Activated CD4-positive, alpha-beta T cell treated with anti-CD3 and anti-CD28 coated beads for 48 hours (primary cell): Measurements from ENCODE around the gene JMJD1C.
"Not testable (repeated sequence)": the region's sequence is repeated elsewhere in the genome, so short reads cannot be mapped to it uniquely, and the experiment has no call there.

ENCODE experiments used
- DNase-seq: peaks from one replicate; pipeline ENCODE4 v3.0.0-alpha.2; 2020

Gene JMJD1C

GRCh38 chr10:63392224-63392623, 73.6 kb downstream of the JMJD1C start:
- no peak for DNase-seq

- no peak for DNase-seq
These were observed 74.0 kb downstream of the JMJD1C start for GRCh38 chr10:63391812-63392211.

GRCh38 chr10:63390521-63390920, 75.3 kb downstream of the JMJD1C start:
- no peak for DNase-seq

- no peak for DNase-seq
These were observed 77.3 kb downstream of the JMJD1C start for GRCh38 chr10:63388421-63389031.

GRCh38 chr10:63385254-63385653, 80.5 kb downstream of the JMJD1C start:
- no peak for DNase-seq

- DNase-seq, result no peak
These were observed 81.1 kb downstream of the JMJD1C start for GRCh38 chr10:63384675-63385074.

GRCh38 chr10:63384001-63384400, 81.8 kb downstream of the JMJD1C start:
- no peak for DNase-seq

GRCh38 chr10:63383141-63383540, 82.6 kb downstream of the JMJD1C start:
- no peak for DNase-seq

GRCh38 chr10:63382066-63382465, 83.7 kb downstream of the JMJD1C start:
- no peak for DNase-seq

DNA sequence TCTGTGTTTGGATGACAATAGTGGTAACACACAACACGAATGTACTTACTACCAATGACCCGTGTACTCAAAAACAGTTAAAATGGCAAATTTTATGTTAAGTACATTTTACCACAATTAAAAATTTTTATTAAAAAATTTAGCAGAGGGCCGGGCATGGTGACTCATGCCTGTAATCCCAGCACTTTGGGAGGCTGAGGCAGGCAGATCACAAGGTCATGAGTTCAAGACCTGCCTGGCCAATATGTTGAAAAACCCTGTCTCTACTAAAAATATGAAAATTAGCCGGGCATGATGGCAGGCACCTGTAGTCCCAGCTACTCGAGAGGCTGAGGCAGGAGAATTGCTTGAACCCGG, 88.5 kb downstream of the JMJD1C start:
- DNase-seq, result not testable (repeated sequence)

DNA sequence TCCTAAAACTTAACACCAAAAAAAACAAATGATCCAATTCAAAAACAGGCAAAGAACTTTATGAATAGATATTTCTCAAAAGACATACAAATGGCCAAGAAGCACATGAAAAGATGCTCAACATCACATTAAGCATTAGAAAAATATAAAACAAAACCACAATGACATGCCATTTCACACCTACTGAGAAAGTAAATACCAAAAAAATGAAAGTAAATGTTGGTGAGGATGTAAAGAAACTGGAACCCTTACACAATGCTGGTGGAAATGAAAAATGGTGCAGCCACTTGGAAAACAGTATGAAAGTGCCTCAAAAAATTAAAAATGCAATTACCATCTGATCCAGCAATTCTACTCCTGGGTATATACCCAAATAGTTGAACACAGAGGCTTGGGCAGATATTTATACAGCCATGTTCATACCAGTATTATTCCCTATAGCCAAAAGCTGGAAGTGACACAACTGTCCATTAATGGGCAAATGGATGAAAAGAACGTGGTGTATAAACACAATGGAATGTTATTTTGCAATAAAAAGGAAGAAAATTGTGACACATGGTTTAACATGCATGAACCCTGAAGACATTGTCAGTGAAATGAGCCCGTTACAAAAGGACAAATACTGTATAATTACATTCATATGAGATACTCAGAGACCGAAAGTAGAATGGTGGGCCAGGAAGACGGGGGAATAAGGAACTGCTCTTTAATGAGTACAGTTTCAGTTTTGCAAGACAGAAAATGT, 89.0 kb downstream of the JMJD1C start:
- no peak for DNase-seq

DNA sequence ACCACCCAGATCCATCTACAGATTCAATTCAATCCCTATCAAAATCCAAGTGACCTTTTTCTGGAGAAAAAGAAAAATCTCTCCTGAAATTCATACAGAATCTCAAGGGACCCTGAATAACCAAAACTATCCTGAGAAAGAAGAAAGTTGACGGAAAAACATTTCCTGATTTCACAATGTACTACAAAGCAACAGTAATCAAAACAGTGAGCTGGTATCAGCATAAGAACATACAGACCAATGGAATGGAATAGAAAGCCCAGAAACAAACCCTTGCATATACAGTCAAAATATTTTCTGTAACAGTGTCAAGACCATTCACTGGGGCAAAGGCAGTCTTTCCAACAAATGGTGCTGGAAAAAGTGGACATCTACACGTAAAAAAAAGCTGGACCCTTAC, 89.9 kb downstream of the JMJD1C start:
- no peak for DNase-seq

GRCh38 chr10:63375458-63375857, 90.3 kb downstream of the JMJD1C start:
- DNase-seq, result no peak

DNA sequence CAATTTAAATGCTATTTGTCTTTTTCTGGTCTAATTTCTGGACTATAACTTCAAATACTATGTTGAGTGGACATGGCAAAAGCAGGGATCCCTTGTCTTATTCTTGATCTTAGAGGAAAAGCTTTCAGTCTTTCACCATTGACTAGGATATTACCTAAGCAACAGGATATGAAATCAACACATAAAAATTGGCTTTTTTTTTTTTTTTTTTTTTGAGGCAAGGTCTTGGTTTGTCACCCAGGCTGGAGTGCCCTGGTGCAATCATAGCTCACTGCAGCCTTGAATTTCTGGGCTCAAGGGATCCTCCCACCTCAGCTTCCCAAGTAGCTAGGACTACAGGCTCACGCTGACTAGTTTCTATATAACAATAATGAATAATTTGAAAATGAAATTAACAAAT, 90.8 kb downstream of the JMJD1C start:
- no peak for DNase-seq

DNA sequence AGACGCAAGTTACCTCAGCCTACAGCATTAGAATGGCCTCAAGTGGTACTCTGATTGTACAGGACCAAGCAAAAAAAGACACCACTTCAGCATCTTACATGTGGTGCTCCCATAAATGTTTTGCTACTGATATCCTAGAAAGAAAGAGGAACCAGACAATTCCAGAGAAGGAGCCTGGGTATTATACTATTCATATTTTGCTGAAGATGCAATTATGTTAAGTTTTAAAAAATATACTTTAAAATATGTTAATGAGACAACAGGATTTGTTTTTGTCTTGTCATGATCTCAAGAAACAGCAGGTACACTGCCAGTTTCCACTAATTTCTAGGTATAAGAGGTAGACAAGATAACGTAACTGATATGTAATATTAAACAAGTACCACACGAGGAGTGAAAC, 92.6 kb downstream of the JMJD1C start:
- DNase-seq, result no peak

DNA sequence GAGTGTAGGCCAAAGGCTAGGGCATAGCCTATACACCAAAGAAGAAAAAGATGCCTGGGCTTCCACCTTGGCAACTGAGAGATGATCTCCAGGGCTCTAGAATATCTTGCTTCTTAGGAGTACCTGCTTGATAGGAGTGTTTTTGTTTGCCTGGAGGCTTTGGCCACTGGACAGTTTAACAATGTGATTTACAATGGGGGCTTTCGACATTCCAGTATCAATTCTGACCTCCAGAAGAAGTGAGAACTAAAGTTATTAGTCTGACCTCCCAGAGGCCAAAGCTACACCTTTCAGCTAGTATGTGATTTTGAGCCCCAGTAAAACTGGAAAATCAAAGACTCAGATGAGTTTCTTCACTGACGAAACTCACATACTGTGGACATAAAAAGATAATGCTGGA, 96.1 kb downstream of the JMJD1C start:
- DNase-seq, result no peak

DNA sequence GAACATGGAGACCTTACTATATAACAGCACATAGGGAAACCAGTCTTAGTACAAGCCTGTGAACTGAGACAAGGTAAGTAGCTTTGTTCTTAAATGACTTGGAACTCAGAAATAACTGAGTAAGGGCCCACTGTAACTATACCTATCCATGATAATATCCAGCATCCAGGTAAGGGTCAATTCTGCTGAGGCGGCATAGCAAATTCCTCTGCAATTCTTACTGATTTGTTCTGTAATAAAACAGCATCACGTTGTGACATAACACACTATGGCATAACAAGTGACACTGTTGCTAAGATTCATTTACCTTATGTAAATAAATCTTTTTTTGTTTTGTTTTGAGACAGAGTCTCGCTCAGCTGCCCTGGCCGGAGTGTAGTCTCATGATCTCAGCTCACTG, 97.4 kb downstream of the JMJD1C start:
- DNase-seq, result no peak

DNA sequence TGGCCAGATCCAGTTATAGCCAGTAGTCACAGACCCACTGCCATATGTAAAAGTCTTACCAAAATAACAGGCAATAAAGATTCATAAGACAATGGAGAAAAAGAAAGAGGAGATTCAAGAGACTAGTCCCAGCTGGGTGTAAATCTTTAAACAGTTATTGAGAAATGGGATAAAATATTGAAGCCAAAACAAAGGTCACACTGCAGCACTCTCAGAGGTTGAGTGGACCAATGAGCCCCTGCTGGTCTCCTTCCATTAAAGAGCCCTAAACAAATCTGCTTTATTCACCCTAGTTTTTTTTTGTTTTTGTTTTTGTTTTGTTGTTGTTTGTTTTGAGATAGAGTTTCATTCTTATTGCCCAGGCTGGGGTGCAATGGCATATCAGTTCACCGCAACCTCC, 98.8 kb downstream of the JMJD1C start:
- DNase-seq, result no peak

- no peak for DNase-seq
These were observed 99.6 kb downstream of the JMJD1C start for GRCh38 chr10:63365976-63366765.

- DNase-seq, result no peak
These were observed 100.9 kb downstream of the JMJD1C start for GRCh38 chr10:63364918-63365317.

DNA sequence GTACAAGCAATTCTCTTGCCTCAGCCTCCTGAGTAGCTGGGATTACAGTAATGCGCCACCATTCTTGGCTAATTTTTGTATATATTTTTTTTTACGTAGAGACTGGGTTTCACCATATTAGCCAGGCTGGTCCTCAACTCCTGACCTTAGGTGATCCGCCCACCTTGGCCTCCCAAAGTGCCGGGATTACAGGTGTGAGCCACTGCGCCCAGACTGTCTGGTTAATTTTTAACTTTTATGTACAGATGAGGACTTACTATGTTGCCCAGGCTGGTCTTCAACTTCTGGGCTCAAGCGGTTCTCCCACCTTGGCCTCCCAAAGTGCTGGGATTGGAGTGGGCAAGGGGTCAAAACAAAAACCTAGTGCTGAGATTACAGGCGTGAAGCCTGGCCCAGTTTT, 101.8 kb downstream of the JMJD1C start:
- no peak for DNase-seq

DNA sequence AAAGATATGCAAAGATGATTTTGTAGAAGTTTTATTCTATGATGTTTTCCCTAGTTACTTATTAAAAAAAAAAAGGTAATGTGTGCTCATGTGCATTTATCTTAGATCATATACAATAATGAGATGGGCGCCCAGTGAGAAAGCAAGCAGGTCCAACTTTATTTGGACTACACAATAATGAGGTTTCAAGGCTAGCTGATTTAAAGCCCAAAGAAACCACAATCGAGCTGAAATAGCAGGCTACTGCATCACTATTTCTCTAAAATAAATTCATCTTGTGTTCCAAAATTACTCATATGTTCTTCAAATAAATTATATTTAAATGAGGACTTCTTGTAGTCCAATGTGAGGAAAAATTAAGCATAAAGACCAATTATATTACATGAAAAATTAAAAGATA, 110.1 kb downstream of the JMJD1C start:
- DNase-seq, result no peak

- DNase-seq, result no peak
These were observed 112.8 kb downstream of the JMJD1C start for GRCh38 chr10:63352976-63353375.

DNA sequence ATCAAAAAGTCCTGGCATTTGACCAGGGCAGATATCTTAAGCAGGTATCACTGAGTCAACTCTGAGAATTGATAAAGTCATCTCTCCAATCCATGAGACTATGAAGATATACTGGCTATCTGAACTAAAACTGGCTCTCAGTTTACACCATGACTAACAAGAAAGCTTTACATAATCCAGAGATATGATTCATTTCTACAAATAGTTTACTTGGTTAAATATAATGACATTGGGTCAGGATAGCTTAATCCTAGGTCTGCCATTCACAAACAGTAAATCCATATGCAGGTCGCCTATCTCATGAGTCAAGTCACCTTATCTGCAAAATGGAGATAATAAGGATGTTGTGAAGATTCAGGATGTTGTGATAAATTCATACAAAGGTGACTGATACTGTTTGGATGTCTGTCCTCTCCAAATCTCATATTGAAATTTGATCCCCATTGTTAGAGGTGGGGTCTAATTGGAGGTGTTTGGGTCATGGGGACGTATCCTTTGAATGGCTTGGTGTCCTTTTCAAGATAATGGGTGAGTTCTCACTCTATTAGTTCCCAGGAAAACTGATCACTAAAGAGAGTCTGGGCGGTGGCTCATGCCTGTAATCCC, 117.4 kb downstream of the JMJD1C start:
- DNase-seq, result no peak
